ENCODE data around the gene KIRREL1.

The KIRREL1 gene

GRCh38 chr1:157960773-157961172, 32.7 kb upstream of the KIRREL1 start:
- no peaks in the 10 kb centered on the region for H3K36me3 ChIP-seq
- no peaks in the 10 kb centered on the region for H3K9me3 ChIP-seq (ENCODE audit: severe bottlenecking)
- peak; percentile 16; the same call in 1 of the 2 replicates for TF ChIP-seq CTCF (IDR thresholded peaks at IDR 0.05; ENCODE audit: low read depth, low read length)
- peaks cover 84% of the 10 kb centered on the region for H3K27me3 ChIP-seq (ENCODE audit: insufficient read depth, low read depth, severe bottlenecking)
- H3K27ac ChIP-seq: no peak overlapping the region
- DNase-seq: no peak
- no peak overlapping the region for H3K4me3 ChIP-seq (ENCODE audit: low read depth, low read length)

- Histone ChIP-seq H3K27me3 (ENCODE audit: insufficient read depth, low read depth, severe bottlenecking) (peaks cover 71% of the 10 kb centered on the region), H3K9me3 (ENCODE audit: severe bottlenecking) (peaks cover 1% of the 10 kb centered on the region), H3K36me3 (no peaks in the 10 kb centered on the region), H3K4me3 (ENCODE audit: low read depth, low read length) (no peak overlapping the region), H3K27ac (no peak overlapping the region)
- DNase-seq: no peak
- TF ChIP-seq CTCF (IDR thresholded peaks at IDR 0.05; ENCODE audit: low read depth, low read length): no peak
Observed at GRCh38 chr1:157961805-157962762, 31.4 kb upstream of the KIRREL1 start.

GRCh38 chr1:157963713-157964112, 29.7 kb upstream of the KIRREL1 start:
- peak; percentile 83 for DNase-seq
- Histone ChIP-seq H3K4me3 (ENCODE audit: low read depth, low read length) (no peak overlapping the region), H3K27me3 (ENCODE audit: insufficient read depth, low read depth, severe bottlenecking) (peaks cover 55% of the 10 kb centered on the region), H3K36me3 (no peaks in the 10 kb centered on the region), H3K9me3 (ENCODE audit: severe bottlenecking) (peaks cover 4% of the 10 kb centered on the region), H3K27ac (no peak overlapping the region)
- peak; percentile 87 for TF ChIP-seq CTCF (IDR thresholded peaks at IDR 0.05; ENCODE audit: low read depth, low read length)

- no peak overlapping the region for H3K4me3 ChIP-seq (ENCODE audit: low read depth, low read length)
- no peak for DNase-seq
- no peaks in the 10 kb centered on the region for H3K36me3 ChIP-seq
- peaks cover 39% of the 10 kb centered on the region for H3K27me3 ChIP-seq (ENCODE audit: insufficient read depth, low read depth, severe bottlenecking)
- no peak overlapping the region for H3K27ac ChIP-seq
- TF ChIP-seq CTCF (IDR thresholded peaks at IDR 0.05; ENCODE audit: low read depth, low read length): no peak
- H3K9me3 ChIP-seq (ENCODE audit: severe bottlenecking): peaks cover 4% of the 10 kb centered on the region
Observed at GRCh38 chr1:157965584-157965983, 27.9 kb upstream of the KIRREL1 start.

- TF ChIP-seq CTCF (IDR thresholded peaks at IDR 0.05; ENCODE audit: low read depth, low read length): no peak
- Histone ChIP-seq H3K4me3 (ENCODE audit: low read depth, low read length) (no peak overlapping the region), H3K36me3 (no peaks in the 10 kb centered on the region), H3K27ac (no peak overlapping the region), H3K9me3 (ENCODE audit: severe bottlenecking) (peaks cover 4% of the 10 kb centered on the region), H3K27me3 (ENCODE audit: insufficient read depth, low read depth, severe bottlenecking) (peaks cover 35% of the 10 kb centered on the region)
- no peak for DNase-seq
Observed at GRCh38 chr1:157966031-157966537, 27.4 kb upstream of the KIRREL1 start.

Measured in WERI-Rb-1 (cell line).